HG02970 (cell line): Measurements from ENCODE around the gene CD300H.

Experiments
- ATAC-seq: cut with Tn5 transposase; IDR thresholded peaks from one replicate; pipeline ENCODE4 v1.9.1; 2021; ENCODE audit warnings: mild to moderate bottlenecking, moderate library complexity, moderate number of reproducible peaks; ENCODE audit not compliant: unreplicated experiment, low FRiP score

The CD300H gene

GRCh38 chr17:74554909-74555308 is 12.4 kb downstream of the CD300H start:
- no peak for ATAC-seq

- no peak for ATAC-seq
Measured at GRCh38 chr17:74552037-74552436, 15.3 kb downstream of the CD300H start.

DNA sequence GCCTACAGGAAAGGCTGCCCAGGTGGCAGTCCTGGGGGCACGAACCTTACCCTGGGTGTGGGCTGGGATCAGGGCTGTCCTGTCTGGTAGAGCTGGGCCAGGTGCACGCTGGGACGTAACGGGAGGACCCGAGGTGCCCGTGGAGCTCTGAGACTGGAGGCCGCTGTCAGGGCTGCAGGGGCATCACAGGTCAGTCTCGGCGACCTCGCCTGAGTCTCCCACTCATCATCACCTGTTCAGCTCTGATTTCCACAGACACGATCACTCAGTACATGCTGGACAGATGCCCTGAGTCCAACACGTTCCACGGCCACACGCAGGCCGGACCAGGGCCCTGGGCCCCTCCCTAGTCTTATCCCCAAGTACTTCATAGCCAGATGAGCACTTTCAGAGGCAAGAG is 16.7 kb downstream of the CD300H start:
- ATAC-seq = no peak

DNA sequence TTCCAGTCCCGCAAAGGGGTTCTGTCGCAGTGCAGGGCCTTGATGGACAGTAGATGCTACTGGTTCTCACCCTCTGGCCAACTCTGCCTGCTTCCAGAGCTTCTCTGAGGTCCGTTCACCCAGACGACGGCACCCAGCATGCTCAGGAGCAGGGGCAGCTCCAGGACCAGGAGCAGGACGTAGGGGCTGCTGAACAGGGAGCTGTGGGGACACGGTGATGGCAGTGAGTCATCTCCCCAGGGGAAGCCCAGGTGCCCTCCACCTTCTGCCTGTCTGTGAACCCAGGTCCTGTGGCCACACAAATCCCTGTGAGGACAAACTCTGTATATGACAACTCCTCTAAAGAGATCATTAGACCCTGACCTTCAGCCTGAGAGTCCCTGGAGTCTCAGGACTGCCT is 18.0 kb downstream of the CD300H start:
- no peak for ATAC-seq

DNA sequence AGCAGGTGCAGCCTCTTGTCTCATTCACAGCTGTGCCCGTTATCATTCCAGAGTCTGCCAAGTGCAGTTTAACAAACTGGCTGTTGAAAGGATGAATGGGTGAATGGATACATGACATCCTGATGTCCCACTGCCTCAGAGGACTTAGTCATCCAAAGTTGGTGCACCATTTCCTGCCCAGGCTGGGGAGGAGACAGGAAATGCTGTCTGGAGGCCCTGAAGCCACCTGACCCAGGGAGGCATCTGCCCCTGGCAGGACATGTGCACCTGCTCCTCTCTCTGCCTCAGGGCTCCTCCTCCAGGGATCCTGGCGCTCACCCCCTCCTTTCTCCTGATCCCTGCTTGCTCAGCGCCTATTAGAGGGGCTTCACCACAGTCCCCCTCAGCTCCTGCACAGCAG is 19.6 kb downstream of the CD300H start:
- no peak for ATAC-seq

GRCh38 chr17:74547264-74547663 is 20.0 kb downstream of the CD300H start:
- no peak for ATAC-seq

GRCh38 chr17:74546586-74546985 is 20.7 kb downstream of the CD300H start:
- no peak for ATAC-seq

- ATAC-seq = no peak
Measured at GRCh38 chr17:74545843-74546230, 21.5 kb downstream of the CD300H start, which contains the start of gene CD300C. Gene CD300C, minus strand, starts transcription at chr17:74546115. Its CDS starts 333 bp downstream, at chr17:74545782.

DNA sequence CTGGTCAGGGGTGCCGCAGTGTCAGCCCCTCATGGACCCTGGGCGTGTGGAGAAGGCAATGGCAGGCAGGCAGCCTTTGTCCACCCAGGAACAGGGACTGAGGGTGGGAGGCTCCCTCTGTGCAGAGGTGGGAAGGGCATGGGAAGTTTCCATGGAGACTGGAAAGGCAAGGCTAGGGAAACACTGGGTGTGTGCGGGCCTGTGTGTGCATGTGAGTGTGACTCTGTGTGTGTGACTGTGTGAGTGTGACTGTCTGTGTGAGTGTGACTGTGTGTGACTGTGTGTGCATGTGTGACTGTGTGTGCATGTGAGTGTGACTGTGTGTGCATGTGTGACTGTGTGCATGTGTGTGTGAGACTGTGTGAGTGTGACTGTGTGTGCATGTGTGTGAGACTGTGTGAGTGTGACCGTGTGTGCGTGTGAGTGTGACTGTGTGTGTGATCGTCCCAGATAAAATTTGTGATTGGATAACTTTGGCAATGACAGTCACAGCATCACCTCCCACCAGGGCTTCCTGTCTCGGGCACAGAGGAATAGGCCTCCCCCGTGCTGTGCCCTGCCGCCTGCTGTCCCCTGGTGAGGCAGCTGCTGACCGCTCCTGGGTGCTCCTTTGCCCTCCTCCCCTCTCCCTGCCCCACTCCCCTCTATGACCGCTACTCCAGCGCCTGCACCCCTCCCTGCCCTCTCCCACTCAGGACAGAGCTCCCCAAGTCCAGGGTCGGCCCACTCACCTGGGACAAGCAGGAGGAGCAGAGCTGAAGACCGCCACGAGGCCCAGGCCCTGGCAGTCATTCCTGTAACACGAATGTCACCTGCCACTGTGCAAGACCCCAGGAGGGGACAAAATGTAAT is 22.1 kb downstream of the CD300H start:
- ATAC-seq = no peak

- no peak for ATAC-seq
Measured at GRCh38 chr17:74543891-74544760, 23.2 kb downstream of the CD300H start.

- ATAC-seq = no peak
Measured at GRCh38 chr17:74543406-74543805, 23.9 kb downstream of the CD300H start.

GRCh38 chr17:74542727-74543383 is 24.5 kb downstream of the CD300H start:
- ATAC-seq = no peak

GRCh38 chr17:74542166-74542565 is 25.1 kb downstream of the CD300H start:
- no peak for ATAC-seq

DNA sequence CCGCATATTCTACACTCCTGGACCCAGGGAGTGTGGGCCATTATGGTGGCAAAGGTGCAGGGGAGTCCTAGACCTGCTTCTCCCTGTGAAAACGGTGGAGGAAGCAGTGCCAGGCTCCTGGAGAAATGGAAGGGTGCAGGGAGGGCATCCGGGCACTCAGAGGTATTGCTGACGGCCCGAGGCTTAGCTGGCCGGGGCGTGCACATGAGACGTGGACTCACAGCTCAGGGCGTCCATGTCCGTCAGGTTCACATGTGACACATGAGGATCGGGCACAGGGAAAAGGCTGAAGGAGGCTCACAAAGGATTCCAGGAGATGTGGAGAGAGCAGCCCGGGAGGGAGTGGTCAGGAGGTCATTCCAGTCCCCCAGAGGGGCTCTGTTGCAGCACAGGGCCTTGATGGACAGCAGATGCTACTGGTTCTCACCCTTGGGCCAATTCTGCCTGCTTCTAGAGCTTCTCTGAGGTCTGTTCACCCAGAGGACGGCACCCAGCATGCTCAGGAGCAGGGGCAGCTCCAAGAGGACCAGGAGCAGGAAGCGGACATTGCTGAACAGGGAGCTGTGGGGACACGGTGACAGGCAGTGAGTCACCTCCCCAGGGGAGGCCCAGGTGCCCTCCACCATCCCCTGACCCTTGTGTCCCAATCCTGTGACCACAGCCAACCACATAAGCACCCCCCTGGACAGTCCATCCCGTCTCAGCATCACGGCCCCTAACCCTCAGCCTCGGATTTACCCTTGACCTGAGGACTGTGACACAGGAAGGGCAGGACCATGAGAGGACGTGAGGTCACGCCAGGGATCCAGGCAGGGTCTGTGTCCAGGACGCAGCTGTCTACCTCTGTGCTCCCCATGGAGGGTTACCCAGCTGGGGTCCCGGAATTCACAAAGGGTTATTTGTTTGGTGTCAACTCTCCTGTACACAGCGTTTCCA is 25.9 kb downstream of the CD300H start:
- ATAC-seq = no peak

GRCh38 chr17:74539281-74539820 is 28.0 kb downstream of the CD300H start:
- no peak for ATAC-seq

DNA sequence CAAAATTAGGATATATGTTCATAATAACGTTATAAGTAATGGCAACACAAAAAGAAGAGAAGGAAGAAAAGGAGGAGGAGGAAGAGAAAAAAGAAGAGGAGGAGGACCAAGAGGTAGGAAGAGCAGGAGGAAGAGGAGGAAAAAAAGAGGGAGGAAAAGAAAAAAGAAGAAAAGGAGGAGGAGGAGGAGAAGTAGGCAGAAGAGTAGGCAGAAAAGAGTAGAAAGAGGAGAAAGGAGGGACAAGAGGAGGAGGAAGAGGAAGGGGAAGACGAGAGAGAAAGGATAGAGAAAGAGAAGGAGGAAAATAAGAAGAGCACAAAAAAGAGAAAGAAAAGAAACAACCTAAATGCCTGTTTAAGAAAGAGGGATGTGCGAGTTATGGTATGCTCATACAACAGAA is 30.4 kb downstream of the CD300H start:
- no peak for ATAC-seq

- no peak for ATAC-seq
Measured at GRCh38 chr17:74532115-74532514, 35.2 kb downstream of the CD300H start.

- ATAC-seq = no peak
Measured at GRCh38 chr17:74531231-74531761, 36.0 kb downstream of the CD300H start, which contains the start of gene CD300LB. Gene CD300LB, minus strand, starts transcription at chr17:74531475. Its CDS starts 125 bp downstream, at chr17:74531350.

DNA sequence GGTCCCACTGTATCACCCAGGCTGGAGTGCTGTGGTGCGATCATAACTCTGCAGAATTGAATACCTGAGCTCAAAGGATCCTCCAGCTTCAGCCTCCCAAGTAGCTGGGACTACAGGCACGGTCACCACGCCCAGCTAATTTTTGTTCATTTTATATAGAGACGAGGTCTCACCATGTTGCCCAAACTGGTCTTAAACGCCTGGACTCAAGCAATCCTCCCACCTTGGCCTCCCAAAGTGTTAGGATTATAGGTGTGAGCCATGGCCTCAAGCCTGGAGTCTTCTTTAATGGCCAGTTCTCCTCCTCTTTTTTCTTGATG is 36.5 kb downstream of the CD300H start:
- ATAC-seq = no peak
